Thoracic aorta (tissue), 2 donors: ENCODE data around the gene TMEM30B. TPM values are rescaled to one million over a fixed set of nuclear protein-coding genes. Genes with fewer than 3 reads are reported as not detected.

Source experiments
- ATAC-seq: fragments of 150-250 bp; one replicate; pipeline ENCODE4 v1.8.0; 2017; ENCODE audit warnings: low read depth; ENCODE audit not compliant: insufficient number of reproducible peaks, low FRiP score
- DNase-seq: peaks from one replicate; pipeline ENCODE4 v3.0.0-alpha.2; 2020; ENCODE audit warnings: low spot score
- H3K27ac ChIP-seq, 2 donors: fragments of 200-600 bp; sonication (generic); 1 replicate in 1 of 2; 2 replicates in 1 of 2; pipeline ENCODE4 v1.5.1; 2016; ENCODE audit warnings: mild to moderate bottlenecking in 2 of 2, moderate library complexity in 2 of 2
- H3K27me3 ChIP-seq: fragments of 200-600 bp; sonication (generic); replicated peaks from 2 replicates; pipeline ENCODE4 v1.6.0; 2016; ENCODE audit warnings: mild to moderate bottlenecking; ENCODE audit not compliant: insufficient read depth
- H3K36me3 ChIP-seq: fragments of 200-600 bp; sonication (generic); one replicate; pipeline ENCODE4 v1.5.1; 2016
- H3K4me1 ChIP-seq, 2 donors: fragments of 200-600 bp; sonication (generic); 1 replicate in 1 of 2; 2 replicates in 1 of 2; pipeline versions ENCODE4 v1.5.1 to v1.6.0; 2016; ENCODE audit warnings: low read depth in 2 of 2, mild to moderate bottlenecking in 1 of 2; ENCODE audit not compliant: control insufficient read depth in 1 of 2
- H3K4me3 ChIP-seq: fragments of 200-600 bp; sonication (generic); 2 replicates; pipeline ENCODE4 v1.5.1; 2016; ENCODE audit warnings: mild to moderate bottlenecking
- H3K9me3 ChIP-seq: fragments of 200-600 bp; sonication (generic); 2 replicates; pipeline ENCODE4 v1.5.1; 2016
- total RNA-seq, 2 donors: library from RNA; depleted of rRNA; stranded (reverse); fragments of >200 nt; gene quantifications; one replicate each; pipeline versions ENCODE4 v1.1.0 to v1.2.3, GENCODE V29; 2016
- TF ChIP-seq, protein P1 (sequence below): fragments of 200-600 bp; sonication (generic); IDR thresholded peaks from one replicate; pipeline ENCODE4 v1.5.1; 2019; ENCODE audit warnings: antibody characterized with exemption

TMEM30B gene
- total RNA-seq, 2 donors from 2014 or later: 46.9 to 51.0 TPM

DNA sequence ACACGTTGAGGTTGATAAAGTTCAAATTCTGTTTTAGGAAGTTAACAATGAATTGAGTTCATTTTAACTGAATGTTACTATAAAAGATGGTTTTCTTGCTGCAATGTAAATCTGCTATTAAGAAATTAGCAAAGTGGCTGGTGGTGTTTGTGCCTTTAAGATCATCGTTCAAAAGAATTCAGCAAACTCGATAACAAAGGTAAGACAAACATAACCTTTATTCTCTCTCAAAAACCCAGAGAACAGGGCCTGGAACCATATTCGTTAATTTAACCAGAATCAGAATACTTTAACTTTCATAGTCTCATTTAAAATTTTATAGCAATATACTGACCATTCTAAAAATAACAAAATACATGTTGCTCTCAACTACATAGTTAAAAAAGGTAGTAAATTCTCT, 3.4 kb downstream of the TMEM30B start:
- TF ChIP-seq, protein P1, sequence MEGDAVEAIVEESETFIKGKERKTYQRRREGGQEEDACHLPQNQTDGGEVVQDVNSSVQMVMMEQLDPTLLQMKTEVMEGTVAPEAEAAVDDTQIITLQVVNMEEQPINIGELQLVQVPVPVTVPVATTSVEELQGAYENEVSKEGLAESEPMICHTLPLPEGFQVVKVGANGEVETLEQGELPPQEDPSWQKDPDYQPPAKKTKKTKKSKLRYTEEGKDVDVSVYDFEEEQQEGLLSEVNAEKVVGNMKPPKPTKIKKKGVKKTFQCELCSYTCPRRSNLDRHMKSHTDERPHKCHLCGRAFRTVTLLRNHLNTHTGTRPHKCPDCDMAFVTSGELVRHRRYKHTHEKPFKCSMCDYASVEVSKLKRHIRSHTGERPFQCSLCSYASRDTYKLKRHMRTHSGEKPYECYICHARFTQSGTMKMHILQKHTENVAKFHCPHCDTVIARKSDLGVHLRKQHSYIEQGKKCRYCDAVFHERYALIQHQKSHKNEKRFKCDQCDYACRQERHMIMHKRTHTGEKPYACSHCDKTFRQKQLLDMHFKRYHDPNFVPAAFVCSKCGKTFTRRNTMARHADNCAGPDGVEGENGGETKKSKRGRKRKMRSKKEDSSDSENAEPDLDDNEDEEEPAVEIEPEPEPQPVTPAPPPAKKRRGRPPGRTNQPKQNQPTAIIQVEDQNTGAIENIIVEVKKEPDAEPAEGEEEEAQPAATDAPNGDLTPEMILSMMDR: no peak
- DNase-seq (no peak), ATAC-seq (no peak)
- Histone ChIP-seq H3K27ac (no peak overlapping the region), H3K27me3 (no peaks in the 10 kb centered on the region), H3K4me3 (peak overlapping the region; percentile 79), H3K36me3 (no peaks in the 10 kb centered on the region), H3K4me1 (peaks cover 2 to 17% of the 10 kb centered on the region in 2 donors), H3K9me3 (peaks cover 1% of the 10 kb centered on the region)

DNA sequence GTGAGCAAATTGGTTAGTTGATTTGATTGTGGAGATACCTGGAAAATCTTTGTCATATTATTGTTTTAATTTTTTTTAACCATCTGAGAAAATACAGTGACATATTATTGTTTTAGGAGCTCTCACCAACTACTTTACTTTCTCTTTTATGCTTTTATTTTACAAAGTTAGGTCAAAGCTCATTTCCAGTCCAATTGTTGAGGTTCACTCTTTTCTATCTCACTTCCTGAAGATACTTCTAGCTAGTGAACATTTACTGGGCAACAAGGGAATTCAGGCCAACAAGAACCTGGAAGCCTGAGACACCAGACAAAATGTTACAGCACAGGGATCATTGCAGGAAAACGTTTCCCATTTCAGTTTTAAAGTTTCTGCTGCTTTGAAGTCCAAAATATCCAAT, 3.9 kb downstream of the TMEM30B start:
- Histone ChIP-seq H3K9me3 (no peaks in the 10 kb centered on the region), H3K4me3 (no peak overlapping the region), H3K4me1 (peaks cover 7 to 20% of the 10 kb centered on the region in 2 donors), H3K27ac (no peak overlapping the region), H3K27me3 (no peaks in the 10 kb centered on the region), H3K36me3 (no peaks in the 10 kb centered on the region)
- TF ChIP-seq, protein P1: no peak
- ATAC-seq (no peak), DNase-seq (no peak)

DNA sequence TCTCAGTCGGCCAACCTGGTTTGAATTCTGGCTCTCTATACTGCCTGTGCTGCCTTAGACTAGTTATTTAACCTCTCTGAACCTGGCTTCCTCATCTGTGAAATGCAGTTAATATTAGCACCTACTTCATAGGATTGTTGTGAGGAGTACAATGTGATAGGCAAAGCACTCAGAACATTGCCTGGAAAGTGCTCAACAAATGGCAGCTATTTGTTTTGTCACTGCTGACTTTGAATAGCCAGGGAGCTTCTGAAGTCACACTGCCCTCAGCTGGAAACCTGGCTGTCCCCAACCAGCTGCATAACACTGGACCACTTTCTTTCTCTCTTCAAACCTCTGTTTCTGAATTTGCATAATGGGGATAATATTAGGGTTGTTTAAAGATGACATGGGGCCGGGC, 9.6 kb downstream of the TMEM30B start:
- DNase-seq (no peak), ATAC-seq (no peak)
- TF ChIP-seq, protein P1: no peak
- no peak overlapping the region for H3K4me3 ChIP-seq
- no peak overlapping the region for H3K27ac ChIP-seq
- no peaks in the 10 kb centered on the region for H3K36me3 ChIP-seq
- H3K4me1 ChIP-seq: peaks cover 14 to 17% of the 10 kb centered on the region in 2 donors
- no peaks in the 10 kb centered on the region for H3K27me3 ChIP-seq
- no peaks in the 10 kb centered on the region for H3K9me3 ChIP-seq

DNA sequence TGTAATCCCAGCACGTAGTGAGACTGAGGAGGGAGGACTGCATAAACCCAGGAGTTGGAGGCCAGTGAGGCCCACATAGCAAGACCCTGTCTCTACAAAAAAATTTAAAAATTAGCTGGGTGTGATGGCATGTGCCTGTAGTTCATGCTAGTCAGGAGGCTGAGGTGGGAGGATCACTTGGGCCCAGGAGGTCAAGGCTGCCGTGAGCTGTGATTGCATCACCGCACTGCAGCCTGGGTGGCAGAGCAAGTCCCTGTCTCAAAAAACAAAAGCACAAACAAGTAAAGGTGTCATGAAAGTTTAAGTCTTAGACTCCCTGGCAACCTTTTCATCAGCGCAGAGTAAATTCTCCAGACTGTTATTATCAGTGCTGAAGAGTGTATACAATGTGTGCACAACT, 10.4 kb downstream of the TMEM30B start:
- TF ChIP-seq, protein P1: no peak
- Histone ChIP-seq H3K4me1 (peaks cover 14 to 17% of the 10 kb centered on the region in 2 donors), H3K27ac (no peak overlapping the region), H3K4me3 (no peak overlapping the region), H3K36me3 (no peaks in the 10 kb centered on the region), H3K9me3 (no peaks in the 10 kb centered on the region), H3K27me3 (no peaks in the 10 kb centered on the region)
- ATAC-seq (no peak), DNase-seq (no peak)

DNA sequence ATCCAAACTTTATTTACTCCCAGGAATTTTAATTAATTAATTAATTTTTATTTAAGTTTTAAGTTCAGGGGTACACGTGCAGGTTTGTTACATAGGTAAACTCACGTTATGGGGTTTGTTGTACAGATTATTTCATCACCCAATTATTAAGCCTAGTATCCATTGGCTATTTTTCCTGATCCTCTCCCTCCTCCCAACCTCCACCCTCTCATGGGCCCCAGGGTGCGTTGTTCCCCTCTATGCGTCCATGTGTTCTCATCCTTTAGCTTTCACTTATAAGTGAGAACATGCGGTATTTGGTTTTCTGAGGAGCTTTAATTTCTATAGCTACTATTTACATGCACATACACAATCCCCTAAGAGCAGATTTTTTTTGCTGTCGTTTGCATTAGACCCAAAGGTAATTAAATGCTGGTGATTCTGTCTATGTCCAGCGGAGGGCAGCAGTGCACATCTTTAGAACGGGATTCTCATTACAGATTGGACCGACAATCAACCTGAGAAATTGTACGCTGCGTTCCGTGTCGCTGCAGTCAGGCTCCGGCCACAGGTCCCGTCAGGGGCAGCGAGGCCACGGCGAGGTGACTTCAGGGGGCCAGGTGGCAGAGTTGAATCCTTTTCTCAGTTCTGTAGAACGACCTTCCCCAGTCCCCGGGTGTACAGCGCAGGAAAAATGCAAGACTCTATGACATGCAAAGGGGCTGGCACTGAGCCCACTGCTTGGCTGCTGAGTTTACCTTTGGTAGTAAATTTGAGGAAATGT, 11.6 kb downstream of the TMEM30B start:
- DNase-seq (peak; percentile 16), ATAC-seq (peak; percentile 68)
- Histone ChIP-seq H3K36me3 (no peaks in the 10 kb centered on the region), H3K27ac (no peak overlapping the region), H3K4me3 (peak overlapping the region; percentile 69), H3K9me3 (no peaks in the 10 kb centered on the region), H3K4me1 (peaks cover 14 to 17% of the 10 kb centered on the region in 2 donors), H3K27me3 (no peaks in the 10 kb centered on the region)
- TF ChIP-seq, protein P1: peak; percentile 75
